ENCODE measurements around the gene CENPK. TPM values are rescaled to one million over a fixed set of nuclear protein-coding genes. Genes with fewer than 3 reads are reported as not detected.

CENPK gene
- total RNA-seq, 1 donor: 25.9 TPM

DNA sequence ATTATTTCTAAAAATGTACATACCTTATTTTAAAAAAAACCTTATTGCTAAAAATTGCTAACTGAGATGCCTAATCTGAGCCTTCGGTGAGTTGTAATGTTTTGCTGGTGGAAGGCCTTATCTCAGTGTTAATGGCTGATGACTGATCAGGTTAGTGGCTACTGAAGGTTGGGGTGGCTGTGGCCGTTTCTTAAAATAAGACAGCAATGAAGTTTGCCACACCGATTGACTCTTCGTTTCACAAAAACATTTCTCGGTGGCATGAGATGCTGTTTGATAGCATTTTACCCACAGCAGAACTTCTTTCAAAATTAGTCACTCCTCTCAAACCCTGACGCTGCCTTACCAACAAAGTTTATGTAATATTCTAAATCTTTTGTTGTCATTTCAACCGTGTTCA lies 14.7 kb downstream of the CENPK start:
- no peak for TF ChIP-seq CTCF (IDR thresholded peaks at IDR 0.05; ENCODE audit: insufficient read depth, low read depth, low read length)
- no peak for DNase-seq (ENCODE audit: low read depth)
- H3K4me3 ChIP-seq (ENCODE audit: low read depth, low read length): no peak overlapping the region

- DNase-seq (ENCODE audit: low read depth): no peak
- TF ChIP-seq CTCF (IDR thresholded peaks at IDR 0.05; ENCODE audit: insufficient read depth, low read depth, low read length): no peak
- H3K4me3 ChIP-seq (ENCODE audit: low read depth, low read length): no peak overlapping the region
These were observed 16.8 kb downstream of the CENPK start for GRCh38 chr5:65546141-65546540.

GRCh38 chr5:65544473-65544872 lies 18.5 kb downstream of the CENPK start:
- no peak overlapping the region for H3K4me3 ChIP-seq (ENCODE audit: low read depth, low read length)
- TF ChIP-seq CTCF (IDR thresholded peaks at IDR 0.05; ENCODE audit: insufficient read depth, low read depth, low read length): no peak
- DNase-seq (ENCODE audit: low read depth): no peak

DNA sequence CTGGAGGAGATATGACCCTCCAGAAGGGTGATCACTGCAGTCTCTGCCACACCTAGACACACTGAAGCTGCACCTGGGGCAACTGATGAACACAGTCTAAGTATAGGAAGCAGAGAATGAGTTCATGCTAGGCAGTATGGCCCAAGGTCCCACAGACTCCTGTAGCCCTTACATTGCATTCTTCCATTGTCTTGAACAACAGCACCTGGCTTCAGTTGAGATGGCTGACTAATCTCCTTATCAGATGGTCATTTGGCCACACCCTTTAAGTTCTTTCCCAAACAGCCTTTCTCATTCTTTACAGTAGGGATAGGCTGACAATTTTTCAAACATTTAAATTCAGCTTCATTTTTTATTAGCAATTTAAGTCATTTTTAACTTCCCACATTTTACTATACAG lies 23.1 kb downstream of the CENPK start:
- TF ChIP-seq CTCF (IDR thresholded peaks at IDR 0.05; ENCODE audit: insufficient read depth, low read depth, low read length): no peak
- DNase-seq (ENCODE audit: low read depth): no peak
- no peak overlapping the region for H3K4me3 ChIP-seq (ENCODE audit: low read depth, low read length)

GRCh38 chr5:65535529-65535987 lies 27.4 kb downstream of the CENPK start:
- no peak for TF ChIP-seq CTCF (IDR thresholded peaks at IDR 0.05; ENCODE audit: insufficient read depth, low read depth, low read length)
- peak; percentile 92 for DNase-seq (ENCODE audit: low read depth)
- H3K4me3 ChIP-seq (ENCODE audit: low read depth, low read length): no peak overlapping the region

DNA sequence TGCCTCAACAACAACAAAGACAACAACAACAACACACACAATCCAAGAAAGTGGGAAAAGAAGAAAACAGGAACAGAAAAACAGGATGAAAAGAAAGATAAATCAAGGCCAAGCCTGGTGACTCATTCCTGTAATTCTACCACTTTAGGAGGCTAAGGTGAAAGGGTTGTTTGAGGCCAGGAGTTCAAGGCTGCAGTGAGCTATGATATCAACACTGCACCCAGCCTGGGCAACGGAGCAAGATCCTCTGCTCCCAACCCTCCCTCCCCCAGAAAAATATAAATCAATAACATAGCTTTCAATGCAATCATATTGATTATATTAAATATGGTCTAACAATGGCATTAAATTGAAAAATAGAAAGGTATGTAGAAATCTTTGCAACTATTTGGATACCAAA lies 32.1 kb downstream of the CENPK start:
- H3K4me3 ChIP-seq (ENCODE audit: low read depth, low read length): no peak overlapping the region
- DNase-seq (ENCODE audit: low read depth): no peak
- no peak for TF ChIP-seq CTCF (IDR thresholded peaks at IDR 0.05; ENCODE audit: insufficient read depth, low read depth, low read length)

DNA sequence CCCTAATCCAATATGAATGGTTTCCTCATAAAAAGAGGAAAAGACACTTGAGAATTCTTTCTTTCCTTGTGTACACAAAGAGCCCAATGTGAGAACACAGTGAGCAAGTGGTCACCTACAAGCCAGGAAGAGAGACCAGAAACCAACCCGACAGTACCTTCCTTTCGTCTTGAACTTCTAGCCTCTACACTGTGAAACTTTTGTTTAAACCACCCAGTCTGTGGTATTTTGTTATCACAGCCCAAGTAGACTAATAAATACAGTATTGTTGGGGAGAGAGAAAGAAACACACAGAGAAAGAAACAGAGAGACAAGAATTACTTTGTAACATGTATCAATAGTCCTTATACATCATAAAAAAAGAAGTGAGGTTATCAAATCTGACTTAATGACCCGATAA lies 37.2 kb downstream of the CENPK start:
- DNase-seq (ENCODE audit: low read depth): no peak
- no peak overlapping the region for H3K4me3 ChIP-seq (ENCODE audit: low read depth, low read length)
- TF ChIP-seq CTCF (IDR thresholded peaks at IDR 0.05; ENCODE audit: insufficient read depth, low read depth, low read length): no peak

Measured in fibroblast of villous mesenchyme (primary cell).